ENCODE data around the gene EVL. TPM values are rescaled to one million over a fixed set of nuclear protein-coding genes. Genes with fewer than 3 reads are reported as not detected.

The EVL gene
- total RNA-seq, 2 donors from 2014 or later, result 41.5 to 42.0 TPM

- H3K27ac ChIP-seq, result no peak overlapping the region
- H3K27me3 ChIP-seq, result no peaks in the 10 kb centered on the region
- H3K9me3 ChIP-seq, result no peaks in the 10 kb centered on the region
- no peak for DNase-seq (ENCODE audit: low spot score)
- no peaks in the 10 kb centered on the region for H3K36me3 ChIP-seq
- no peak overlapping the region for H3K4me3 ChIP-seq
- peaks cover 0 to 32% of the 10 kb centered on the region in 2 donors for H3K4me1 ChIP-seq
- TF ChIP-seq, protein P1, sequence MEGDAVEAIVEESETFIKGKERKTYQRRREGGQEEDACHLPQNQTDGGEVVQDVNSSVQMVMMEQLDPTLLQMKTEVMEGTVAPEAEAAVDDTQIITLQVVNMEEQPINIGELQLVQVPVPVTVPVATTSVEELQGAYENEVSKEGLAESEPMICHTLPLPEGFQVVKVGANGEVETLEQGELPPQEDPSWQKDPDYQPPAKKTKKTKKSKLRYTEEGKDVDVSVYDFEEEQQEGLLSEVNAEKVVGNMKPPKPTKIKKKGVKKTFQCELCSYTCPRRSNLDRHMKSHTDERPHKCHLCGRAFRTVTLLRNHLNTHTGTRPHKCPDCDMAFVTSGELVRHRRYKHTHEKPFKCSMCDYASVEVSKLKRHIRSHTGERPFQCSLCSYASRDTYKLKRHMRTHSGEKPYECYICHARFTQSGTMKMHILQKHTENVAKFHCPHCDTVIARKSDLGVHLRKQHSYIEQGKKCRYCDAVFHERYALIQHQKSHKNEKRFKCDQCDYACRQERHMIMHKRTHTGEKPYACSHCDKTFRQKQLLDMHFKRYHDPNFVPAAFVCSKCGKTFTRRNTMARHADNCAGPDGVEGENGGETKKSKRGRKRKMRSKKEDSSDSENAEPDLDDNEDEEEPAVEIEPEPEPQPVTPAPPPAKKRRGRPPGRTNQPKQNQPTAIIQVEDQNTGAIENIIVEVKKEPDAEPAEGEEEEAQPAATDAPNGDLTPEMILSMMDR (IDR thresholded peaks at IDR 0.05), result no peak
These were observed 79.9 kb downstream of the EVL start for GRCh38 chr14:100144996-100145646.

GRCh38 chr14:100145682-100146464 is 80.7 kb downstream of the EVL start:
- DNase-seq (ENCODE audit: low spot score), result no peak
- no peaks in the 10 kb centered on the region for H3K36me3 ChIP-seq
- TF ChIP-seq, protein P1 (IDR thresholded peaks at IDR 0.05), result no peak
- peaks cover 0 to 31% of the 10 kb centered on the region in 2 donors for H3K4me1 ChIP-seq
- no peaks in the 10 kb centered on the region for H3K9me3 ChIP-seq
- H3K4me3 ChIP-seq, result no peak overlapping the region
- H3K27ac ChIP-seq, result no peak overlapping the region
- H3K27me3 ChIP-seq, result no peaks in the 10 kb centered on the region

GRCh38 chr14:100146531-100147091 is 81.4 kb downstream of the EVL start:
- no peak for DNase-seq (ENCODE audit: low spot score)
- TF ChIP-seq, protein P1 (IDR thresholded peaks at IDR 0.05), result no peak
- no peaks in the 10 kb centered on the region for H3K27me3 ChIP-seq
- no peak overlapping the region for H3K27ac ChIP-seq
- H3K4me3 ChIP-seq, result no peak overlapping the region
- H3K9me3 ChIP-seq, result no peaks in the 10 kb centered on the region
- peaks cover 0 to 24% of the 10 kb centered on the region in 2 donors for H3K4me1 ChIP-seq
- H3K36me3 ChIP-seq, result no peaks in the 10 kb centered on the region

GRCh38 chr14:100147181-100147631 is 82.0 kb downstream of the EVL start:
- H3K36me3 ChIP-seq, result no peaks in the 10 kb centered on the region
- H3K27ac ChIP-seq, result no peak overlapping the region
- H3K27me3 ChIP-seq, result no peaks in the 10 kb centered on the region
- H3K4me3 ChIP-seq, result no peak overlapping the region
- peaks cover 0 to 18% of the 10 kb centered on the region in 2 donors for H3K4me1 ChIP-seq
- H3K9me3 ChIP-seq, result no peaks in the 10 kb centered on the region
- no peak for DNase-seq (ENCODE audit: low spot score)
- TF ChIP-seq, protein P1 (IDR thresholded peaks at IDR 0.05), result no peak

DNA sequence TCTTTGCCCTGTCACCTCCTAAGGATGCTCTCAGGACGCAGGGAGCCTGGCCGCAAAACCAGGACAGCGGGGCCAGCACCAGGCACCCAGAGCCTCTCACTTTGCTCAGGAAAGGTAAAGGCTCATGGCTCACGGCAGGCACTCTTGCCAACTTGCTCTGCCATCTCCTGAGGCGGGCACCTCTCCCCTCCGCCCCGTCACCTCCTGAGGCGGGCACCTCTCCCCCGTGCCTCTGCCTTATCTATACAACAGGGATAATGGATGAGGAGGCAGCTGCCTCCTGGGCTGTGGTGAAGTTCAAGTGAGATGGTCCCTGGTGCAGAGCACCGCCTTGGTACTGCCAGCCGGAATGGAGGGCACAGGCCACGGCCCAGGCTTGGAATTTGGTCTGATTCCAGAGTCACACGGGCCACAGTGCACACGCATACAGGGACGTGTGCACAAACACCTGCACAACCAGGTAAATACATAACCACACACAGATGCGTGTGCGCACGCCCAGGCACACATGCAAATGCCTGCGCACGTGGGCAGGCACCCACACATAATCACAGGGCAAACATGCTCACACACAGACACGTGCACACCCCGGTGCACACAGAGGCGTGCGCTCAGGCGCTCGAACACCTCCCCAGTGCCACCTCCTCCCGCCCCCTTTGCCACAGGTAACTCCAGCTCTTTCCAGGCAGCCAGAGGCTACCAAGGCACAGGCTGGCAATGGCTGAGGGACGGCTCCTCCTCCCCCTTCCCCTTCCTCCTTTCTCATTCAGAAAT is 82.7 kb downstream of the EVL start:
- DNase-seq (ENCODE audit: low spot score), result no peak
- H3K4me1 ChIP-seq, result peaks cover 0 to 11% of the 10 kb centered on the region in 2 donors
- H3K27me3 ChIP-seq, result no peaks in the 10 kb centered on the region
- H3K36me3 ChIP-seq, result no peaks in the 10 kb centered on the region
- no peak overlapping the region for H3K4me3 ChIP-seq
- TF ChIP-seq, protein P1 (IDR thresholded peaks at IDR 0.05), result no peak
- H3K9me3 ChIP-seq, result no peaks in the 10 kb centered on the region
- H3K27ac ChIP-seq, result no peak overlapping the region

All from right atrium auricular region (tissue), 2 donors.